HG03439 (cell line): ENCODE data around the gene MRPL37.
"Not testable (repeated sequence)": the region's sequence is repeated elsewhere in the genome, so short reads cannot be mapped to it uniquely, and the experiment has no call there.

Experiments
- ATAC-seq: cut with Tn5 transposase; IDR thresholded peaks from one replicate; pipeline ENCODE4 v1.9.1; 2021; ENCODE audit warnings: mild to moderate bottlenecking, moderate library complexity; ENCODE audit not compliant: unreplicated experiment

MRPL37 gene

DNA sequence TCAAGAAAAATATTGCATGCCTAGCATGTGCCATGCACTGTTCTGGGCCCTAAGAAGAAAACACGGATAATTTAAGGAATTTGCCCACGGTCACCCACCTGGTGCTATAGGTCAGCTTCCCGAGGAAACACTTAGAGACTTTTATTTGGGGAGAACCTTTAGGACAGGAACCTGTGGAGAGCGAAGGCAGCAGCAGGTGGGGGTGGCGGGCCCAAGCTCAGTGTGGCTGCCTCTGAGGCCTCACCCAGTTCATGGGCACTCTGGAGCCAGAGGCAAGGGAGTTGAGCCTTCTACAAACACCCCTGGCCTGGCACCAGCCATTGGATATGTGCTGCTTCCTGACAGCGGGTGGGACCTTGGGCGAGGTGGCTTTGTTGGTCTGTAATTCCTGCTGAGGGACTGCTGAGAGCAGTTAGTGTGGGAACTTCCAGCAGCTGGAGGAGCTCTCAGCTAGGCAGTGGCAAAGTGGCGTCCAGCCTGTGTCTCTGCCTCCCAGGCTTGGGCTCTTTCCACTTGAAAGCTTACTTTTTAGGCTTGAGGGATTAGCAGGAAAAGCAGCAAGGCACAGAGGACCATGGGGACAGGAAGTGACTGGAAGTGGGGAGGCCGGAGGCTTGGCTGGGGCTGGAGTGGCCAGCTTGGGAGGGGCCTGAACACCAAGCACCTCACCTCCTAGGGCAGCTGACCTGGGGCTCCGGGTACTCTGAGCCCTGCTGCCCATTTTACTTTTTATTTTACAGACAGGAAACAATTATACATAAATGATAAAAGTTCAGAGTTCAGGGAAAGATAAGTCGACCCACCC, 19.1 kb downstream of the MRPL37 start:
- ATAC-seq: no peak

DNA sequence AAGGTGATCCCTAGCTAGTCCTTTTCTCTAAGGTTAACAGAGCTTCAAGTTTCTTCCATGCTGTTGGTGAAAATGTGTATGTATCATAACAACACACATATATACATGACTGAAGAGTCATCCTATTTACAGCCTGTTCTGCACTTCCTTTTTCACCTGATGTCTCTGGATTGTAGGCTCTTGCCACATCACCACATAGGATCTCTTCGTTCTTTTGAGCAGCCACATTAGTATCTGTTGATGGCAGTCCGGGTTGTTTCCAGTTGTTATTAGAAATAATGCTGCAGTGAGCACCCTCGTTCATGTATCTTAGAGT, 19.7 kb downstream of the MRPL37 start:
- ATAC-seq: no peak

DNA sequence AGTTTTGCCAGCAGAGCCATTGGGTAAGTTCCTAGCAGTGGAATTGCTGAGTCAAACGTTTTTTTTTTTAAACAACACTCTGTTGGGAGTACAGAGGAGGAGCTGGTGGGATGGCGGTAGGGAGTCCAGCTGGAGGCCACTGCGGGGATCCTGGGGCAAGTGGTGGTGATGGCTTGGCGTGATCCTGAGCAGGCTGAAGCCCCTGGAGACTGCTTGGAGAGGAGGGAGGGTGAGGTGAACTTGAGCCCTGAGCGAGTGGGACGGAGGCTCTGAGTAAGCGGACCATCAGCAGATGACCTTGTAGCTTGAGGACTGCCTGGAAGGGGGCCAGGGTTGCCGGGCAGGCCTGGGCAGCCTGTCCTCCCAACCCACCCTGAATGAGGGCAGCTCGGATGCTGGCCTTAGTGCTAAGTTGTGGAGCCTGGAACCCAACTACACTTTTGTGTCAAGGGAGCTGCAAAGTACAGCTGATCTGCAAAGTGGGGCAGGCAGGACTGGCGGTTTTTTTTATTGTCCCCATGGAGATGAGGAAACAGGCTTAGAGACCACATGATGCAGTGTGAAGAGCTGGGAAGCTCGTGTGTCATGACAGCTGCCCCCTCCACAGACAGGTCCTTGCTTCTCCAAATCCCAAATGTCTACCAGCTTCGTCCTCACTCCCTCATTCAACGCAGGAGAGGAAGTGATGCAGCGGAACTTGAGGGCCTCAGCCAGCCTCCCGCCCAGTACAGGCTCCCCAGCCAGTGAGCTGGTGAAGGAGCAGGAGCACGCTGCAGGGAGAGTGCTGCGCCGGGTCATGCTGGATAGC, 20.2 kb downstream of the MRPL37 start:
- no peak for ATAC-seq

DNA sequence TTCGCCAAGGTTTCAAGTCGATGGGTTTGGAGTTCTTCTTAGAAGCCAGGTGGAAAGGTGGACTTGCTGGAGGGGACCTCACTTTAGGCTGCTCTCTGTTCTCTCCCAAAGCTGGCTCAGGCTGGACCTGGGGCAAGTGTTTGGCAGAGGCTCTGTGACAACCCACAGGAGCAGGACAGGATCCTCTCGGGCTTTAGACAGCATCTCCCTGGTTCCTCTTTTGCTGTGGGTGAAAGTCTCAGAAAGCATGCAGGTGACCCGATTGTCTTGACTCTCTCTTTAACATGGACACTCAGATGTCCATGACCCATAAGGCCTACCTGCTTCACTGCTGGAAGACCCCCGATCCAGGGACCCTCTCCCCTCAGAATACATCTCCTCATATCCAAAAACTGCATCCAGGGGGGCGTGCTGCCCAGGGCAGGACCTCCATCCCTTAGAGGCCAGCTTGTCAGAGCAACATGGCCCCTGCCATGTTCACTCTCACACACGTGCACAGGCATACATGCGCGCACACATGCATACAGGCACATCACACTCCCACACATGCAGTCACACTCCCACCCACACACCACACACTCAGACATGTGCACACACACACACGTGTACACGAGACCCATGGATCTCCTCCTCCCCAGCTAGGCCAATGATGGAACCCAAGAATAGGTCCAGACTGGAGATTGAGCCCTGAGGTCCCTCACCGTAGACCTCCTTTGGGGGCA, 21.3 kb downstream of the MRPL37 start:
- ATAC-seq: no peak

DNA sequence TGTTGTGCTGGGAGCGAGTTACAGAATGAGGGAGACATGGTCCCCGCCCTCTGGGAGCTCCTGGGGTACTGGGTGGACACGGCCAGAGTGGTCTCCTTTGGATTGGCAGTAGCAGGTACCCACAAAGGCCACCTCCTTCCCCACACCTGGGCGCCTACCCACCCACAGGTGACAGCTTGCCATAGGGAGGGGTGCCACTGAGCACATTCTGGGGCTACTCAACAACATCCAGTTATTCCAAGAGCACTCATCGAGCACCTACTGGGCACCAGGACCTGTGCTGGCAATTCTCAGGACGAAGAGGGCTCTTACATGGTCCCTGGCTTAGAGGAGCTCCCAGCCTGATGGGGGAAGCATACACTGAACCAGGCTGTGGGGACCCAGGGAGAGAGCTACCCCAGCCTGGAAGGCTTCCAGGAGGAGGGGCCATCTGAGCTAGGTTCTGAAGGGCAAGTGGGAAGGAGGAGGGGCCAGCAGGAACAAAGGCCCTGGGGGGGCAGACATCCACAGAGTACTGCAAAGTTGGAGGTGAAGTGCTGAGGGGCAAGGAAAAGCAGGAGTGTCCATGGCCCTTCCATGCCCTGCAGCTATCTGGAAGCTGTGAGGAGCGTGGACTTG, 22.0 kb downstream of the MRPL37 start:
- no peak for ATAC-seq

DNA sequence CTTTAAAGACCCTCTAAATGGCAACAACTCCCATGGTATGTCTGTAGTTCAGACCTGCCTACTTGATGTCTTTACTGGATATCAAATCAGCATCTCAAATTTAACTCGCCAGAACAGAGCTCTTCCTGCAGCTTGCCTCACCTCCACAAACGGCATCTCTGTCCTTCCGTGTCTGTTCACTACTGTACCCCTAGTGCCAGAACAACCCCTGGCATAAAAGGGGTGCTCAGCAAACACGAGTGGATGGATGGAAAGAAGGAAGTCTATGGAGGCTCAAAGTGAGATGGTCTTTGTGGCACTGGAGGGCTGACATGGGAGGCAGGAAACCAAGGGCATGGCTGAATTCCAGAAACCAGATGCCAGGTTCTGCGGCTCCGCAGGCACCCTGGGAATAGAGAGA, 22.7 kb downstream of the MRPL37 start:
- ATAC-seq: no peak

DNA sequence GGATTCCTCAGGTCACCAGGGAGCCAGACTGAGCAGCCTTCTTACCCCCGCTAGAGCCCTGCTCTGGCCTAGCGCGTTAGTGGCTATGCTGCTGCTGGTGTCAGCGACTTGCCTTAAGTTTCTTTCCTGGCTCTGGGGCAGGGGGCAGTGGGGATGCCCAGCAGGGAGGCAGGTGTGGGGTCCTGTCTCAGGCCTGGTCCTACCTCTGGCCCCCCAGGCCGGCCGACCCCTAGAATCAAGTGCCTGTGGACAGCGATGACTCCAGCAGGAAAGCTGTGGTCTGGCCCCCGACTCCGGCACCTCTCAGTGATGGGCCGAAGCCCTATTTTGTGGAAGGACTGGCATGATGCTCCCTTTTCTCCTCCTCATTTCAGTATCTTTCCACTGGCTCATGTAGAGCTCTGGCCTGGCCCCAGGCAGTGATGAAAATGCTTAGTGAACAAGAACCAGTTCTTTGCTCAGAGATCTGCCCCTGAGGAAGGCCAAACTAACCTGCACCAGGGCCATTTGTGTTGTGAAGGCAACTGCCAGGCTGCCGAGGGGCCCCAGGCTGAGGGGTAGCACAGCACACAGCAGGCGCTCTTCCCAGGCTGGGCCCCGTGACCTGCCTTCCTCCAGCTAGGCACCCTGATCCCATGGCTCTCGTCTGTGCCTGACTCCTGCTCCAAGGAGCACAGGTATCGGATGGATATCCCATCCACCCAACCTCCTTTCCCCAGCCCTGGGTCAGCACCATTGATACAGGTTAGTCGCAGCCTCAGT, 23.7 kb downstream of the MRPL37 start:
- ATAC-seq: no peak

DNA sequence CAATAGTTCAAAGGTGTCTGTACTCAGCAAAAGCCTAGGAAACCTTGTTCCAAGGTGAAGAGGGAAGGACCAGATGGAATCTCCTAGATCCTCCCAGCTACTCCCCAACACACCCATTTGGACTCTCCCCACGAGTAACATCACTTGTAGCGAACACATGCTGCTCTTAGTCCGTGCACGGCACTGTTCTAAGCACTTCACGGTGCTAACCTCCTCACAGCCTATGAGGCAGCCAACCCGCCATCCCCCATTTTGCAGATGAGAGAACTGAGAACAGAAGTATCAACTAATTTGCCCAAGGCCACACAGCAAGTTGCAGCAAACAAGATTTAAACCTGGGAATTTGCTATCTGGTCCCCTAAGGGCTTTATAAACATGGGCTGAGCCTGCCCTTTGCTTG, 24.3 kb downstream of the MRPL37 start:
- no peak for ATAC-seq

DNA sequence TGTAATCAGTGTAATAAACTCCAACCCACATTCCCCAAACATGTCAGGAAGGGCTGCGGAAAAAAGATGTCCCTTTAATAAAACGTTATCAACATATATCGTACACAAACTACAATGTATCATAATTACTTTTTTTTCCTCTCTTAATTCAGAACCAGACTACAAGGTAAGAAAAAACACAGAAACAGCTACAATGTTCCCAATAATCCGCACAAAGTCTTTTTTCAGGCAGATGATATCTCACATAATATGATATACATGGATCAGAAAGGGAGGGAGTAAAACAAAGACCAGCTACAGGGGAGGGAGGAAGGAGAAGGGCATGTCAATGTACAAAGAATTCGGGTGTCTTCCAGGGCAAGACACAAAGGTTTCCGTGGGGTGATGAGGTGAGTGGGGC, 25.4 kb downstream of the MRPL37 start:
- ATAC-seq: no peak

DNA sequence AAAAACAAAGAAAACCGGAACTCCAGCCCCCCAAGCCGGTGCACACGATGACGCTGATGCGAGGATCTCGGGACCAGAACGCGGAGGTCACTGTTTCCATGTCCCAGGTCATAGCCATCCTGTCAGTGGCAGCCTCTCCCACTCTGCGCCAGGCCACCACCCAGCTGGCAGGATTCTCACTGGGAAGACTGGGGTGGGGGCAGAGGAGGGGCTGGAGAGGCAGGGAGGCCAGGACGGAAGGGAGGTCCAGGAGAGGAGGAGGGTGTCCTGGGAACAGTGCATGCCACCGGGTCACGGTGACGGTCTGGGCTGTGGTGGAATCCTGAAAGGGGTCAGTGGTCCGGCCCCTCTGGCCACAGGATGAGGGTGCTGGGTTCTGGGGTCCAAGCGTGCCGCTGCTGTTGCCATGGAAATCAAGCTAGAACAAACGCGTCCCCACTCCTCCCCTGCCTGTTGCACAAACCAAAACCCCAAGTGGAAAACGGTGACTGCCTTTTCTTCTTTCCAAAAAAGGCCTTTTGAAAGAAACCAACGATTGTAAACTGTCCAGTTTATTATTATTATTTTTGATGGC, 26.1 kb downstream of the MRPL37 start:
- ATAC-seq: no peak

DNA sequence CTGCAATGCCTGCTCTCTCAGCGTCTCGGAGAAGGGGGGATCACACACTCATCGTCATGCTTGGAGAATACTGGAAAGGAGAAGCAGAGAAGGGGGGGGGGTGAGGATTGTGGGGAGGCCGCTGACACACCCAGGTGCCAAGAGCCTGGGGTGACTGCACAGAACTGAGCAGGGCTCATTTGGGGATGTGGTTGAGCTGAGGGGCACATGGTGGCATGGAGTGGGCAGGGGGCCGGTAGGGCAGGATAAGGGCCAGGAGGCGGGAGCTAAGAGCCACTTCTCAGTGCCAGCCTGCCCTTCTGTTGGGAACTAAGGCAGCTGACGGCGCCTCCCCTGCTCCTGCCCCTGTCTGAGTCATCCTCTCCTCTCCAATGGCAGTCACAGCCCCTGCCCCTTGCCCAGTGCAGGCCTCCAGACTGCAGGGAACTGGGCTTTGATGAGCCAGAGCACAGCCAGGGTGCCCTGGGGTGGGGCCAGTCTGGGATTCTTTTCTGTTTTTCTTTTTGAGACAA, 27.2 kb downstream of the MRPL37 start:
- ATAC-seq: no peak

DNA sequence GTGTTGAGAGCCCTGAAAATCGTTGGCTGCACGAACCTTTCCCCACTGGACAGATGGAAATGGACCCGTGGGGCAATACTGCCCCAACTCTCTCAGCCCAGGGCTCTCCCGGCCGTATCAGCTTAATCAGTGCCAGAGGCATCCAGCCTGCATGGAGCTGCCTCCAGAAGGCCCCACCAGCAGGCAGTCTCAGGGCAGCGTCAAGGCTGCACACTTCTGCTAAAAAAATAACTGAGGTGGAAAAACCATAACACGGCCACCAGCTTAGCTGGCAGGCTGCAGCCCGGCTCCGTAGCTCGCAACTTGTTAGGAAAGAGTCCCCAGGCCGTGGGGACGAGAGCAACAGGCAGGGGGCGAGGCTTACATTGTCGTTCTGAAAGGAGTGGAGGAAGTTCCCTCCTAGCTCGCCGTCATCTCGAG, 27.9 kb downstream of the MRPL37 start:
- ATAC-seq: no peak

DNA sequence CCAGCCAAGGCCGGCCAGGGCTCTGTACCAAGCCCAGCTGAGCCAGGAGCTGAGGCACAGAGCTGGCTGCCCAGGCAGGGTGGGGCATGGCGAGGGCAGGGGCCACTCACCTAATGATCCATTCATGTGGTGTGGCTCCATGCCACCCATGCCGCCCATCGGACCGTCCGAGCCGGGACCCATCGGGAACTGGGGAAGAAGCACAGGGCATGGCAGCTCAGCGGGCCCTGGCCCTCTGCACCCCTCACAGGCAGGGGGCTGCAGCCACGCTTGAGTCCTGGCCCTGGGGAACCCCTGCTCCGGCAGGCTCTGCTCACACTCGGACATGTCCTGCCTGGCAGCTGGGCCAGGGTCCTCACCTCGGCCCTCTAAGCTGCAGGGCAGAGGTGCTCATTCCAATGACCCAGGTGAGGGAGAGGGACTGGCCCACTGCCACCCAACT, 28.7 kb downstream of the MRPL37 start:
- no peak for ATAC-seq

DNA sequence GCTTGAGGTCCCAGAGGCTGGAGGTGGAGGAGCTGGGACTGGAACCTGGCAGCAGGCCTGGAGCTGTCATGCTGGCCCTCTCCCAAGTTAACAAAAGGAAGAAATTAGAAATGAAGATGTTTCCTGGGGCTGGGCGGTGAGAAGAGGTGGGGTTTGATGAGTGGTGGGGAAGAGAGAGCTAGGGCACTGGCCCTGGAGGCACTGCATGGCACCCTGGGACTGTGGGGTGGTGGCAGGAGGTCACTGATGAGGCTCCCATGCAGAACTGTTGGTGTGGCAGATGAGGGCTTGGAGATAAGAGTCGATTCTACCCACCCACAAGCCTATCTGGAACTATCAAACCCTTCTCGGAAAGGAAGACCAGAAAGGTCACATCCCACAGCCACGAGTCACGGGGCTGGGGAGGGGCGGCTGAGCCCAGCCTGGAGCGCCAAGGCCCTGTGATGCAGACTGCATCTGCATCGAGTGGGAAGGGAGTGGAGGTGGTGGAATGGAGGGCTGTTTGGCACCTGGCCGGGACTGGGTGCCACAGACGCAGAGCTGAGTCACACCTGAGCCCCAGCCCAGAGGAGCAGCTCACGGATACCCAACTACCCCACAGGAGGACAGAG, 29.4 kb downstream of the MRPL37 start:
- no peak for ATAC-seq

DNA sequence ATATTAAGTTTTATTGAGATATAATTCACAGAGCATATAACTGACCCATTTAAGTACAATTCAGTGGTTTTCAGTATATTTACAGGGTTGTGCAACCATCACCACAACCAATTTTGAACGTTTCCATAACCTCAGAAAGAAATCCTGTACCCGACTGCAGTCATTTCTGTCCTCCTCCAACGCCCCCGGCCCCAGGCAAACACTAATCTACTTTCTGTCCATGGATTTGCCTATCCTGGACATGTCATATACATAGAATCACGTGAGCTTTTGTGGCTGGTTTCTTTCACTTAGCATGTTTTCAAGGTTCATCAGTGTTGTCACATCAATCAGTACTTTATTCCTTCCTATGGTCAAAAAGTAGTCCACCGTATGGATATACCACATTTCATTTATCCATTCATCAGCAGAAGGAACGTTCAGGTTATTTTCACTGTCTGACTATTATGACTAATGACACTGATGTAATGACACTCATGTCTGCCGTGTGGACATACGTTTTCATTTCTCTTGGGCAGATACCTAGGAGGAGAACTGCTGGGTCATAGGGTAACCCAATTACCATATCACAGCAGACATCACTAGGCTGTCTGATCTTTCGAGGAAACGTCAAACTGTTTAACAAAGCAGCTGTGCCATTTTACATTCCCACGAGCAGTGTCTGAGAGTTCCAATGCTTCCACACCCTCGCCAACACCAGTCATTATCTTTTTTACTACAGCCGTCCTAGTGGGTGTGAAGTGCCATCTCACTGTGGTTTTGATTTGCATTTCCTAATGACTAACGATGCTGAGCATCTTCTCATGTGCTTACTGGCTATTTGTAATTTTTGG, 30.8 kb downstream of the MRPL37 start:
- ATAC-seq: no peak

DNA sequence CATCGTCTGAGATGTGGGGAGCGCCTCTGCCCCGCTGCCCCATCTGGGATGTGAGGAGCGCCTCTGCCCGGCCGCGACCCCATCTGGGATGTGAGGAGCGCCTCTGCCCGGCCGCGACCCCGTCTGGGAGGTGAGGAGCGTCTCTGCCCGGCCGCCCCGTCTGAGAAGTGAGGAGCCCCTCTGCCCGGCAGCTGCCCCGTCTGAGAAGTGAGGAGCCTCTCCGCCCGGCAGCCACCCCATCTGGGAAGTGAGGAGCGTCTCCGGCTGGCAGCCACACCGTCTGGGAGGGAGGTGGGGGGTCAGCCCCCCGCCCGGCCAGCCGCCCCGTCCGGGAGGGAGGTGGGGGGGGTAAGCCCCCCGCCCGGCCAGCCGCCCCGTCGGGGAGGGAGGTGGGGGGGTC, 33.2 kb downstream of the MRPL37 start:
- not testable (repeated sequence) for ATAC-seq

DNA sequence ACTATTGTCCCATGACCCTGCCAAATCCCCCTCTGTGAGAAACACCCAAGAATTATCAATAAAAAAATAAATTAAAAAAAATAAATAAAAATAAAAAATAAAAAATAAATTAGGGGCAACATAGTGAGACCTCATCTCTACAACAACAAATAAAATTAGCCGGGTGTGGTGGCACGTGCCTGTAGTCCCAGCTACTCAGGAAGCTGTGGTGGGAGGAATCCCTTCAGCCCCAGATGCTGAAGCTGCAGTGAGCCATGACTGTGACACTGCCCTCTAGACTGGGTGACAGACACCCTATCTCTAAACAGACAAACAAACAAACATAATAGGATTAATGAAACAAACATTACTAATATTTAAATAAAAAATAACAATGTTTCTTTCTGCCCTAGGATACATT, 34.3 kb downstream of the MRPL37 start:
- no peak for ATAC-seq

DNA sequence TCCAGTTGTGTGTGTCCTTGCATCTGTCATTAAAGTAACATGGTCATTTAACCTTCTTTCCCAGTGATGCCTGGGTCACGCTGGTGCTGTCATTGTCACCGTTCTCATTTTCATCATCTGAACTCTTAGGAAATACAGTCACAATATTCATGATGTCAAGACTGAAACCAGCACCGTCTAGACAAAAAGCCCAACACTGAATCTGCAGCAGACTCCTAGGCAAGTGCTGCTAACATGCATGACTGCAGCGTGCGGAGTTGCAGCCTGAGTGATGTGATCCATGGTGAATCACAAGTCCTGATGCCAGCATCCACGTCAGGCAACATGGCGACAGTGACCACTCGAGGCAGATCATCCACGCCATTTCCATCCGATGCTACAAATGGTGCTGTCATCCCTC, 37.6 kb downstream of the MRPL37 start:
- no peak for ATAC-seq
